Liver (tissue), 9 donors: Measurements from ENCODE around the gene ZNF837. TPM values are rescaled to one million over a fixed set of nuclear protein-coding genes. Genes with fewer than 3 reads are reported as not detected.

Experiments
- DNase-seq: peaks from one replicate; pipeline ENCODE4 v3.0.0-alpha.2; 2017; ENCODE audit warnings: low spot score
- H3K27ac ChIP-seq, 2 donors: one replicate each; pipeline ENCODE4 v1.7.0; 2013; ENCODE audit warnings: inconsistent platforms in 2 of 2, low read length in 2 of 2, control low read depth in 1 of 2, low read depth in 1 of 2, mild to moderate bottlenecking in 1 of 2
- H3K27me3 ChIP-seq, 4 donors: one replicate each; pipeline versions ENCODE4 v1.6.1 to v1.7.0; 2013; ENCODE audit warnings: low read length in 3 of 4, inconsistent platforms in 1 of 4, mild to moderate bottlenecking in 1 of 4, moderate library complexity in 1 of 4; ENCODE audit not compliant: control insufficient read depth in 4 of 4, insufficient read depth in 4 of 4
- H3K36me3 ChIP-seq, 4 donors: one replicate each; pipeline versions ENCODE4 v1.6.1 to v1.7.0; 2013; ENCODE audit warnings: low read length in 3 of 4, mild to moderate bottlenecking in 3 of 4, low read depth in 1 of 4, moderate library complexity in 1 of 4; ENCODE audit not compliant: control insufficient read depth in 4 of 4, insufficient read depth in 3 of 4
- H3K4me1 ChIP-seq, 4 donors: one replicate each; pipeline versions ENCODE4 v1.6.1 to v1.7.0; 2013; ENCODE audit warnings: low read length in 3 of 4, mild to moderate bottlenecking in 3 of 4, moderate library complexity in 1 of 4; ENCODE audit not compliant: control insufficient read depth in 4 of 4, insufficient read depth in 4 of 4
- H3K4me3 ChIP-seq, 3 donors: one replicate each; pipeline versions ENCODE4 v1.6.1 to v1.7.0; 2013; ENCODE audit warnings: low read length in 3 of 3, control low read depth in 1 of 3, low read depth in 1 of 3, mild to moderate bottlenecking in 1 of 3
- H3K9ac ChIP-seq, 2 donors: one replicate each; pipeline ENCODE4 v1.7.0; 2013; ENCODE audit warnings: low read length in 2 of 2, mild to moderate bottlenecking in 2 of 2, moderate library complexity in 2 of 2, control low read depth in 1 of 2, low read depth in 1 of 2
- H3K9me3 ChIP-seq, 4 donors: one replicate each; pipeline versions ENCODE4 v1.6.1 to v1.7.0; 2013; ENCODE audit warnings: low read length in 3 of 4; ENCODE audit not compliant: control insufficient read depth in 4 of 4
- EGR1 ChIP-seq, 2 donors: IDR thresholded peaks; 2 replicates each; pipeline ENCODE4 v1.6.1; 2016 to 2018; ENCODE audit warnings: antibody characterized with exemption in 2 of 2, low read depth in 2 of 2
- FOXA1 ChIP-seq: IDR thresholded peaks from 2 replicates; pipeline ENCODE4 v1.6.1; 2016; ENCODE audit warnings: antibody characterized with exemption
- FOXA2 ChIP-seq: IDR thresholded peaks from 2 replicates; pipeline ENCODE4 v1.6.1; 2016; ENCODE audit warnings: antibody characterized with exemption
- GABPA ChIP-seq, 2 donors: IDR thresholded peaks in 1 of 2; conservative IDR thresholded peaks in 1 of 2; 2 replicates each; pipeline ENCODE4 v1.6.1; 2016; ENCODE audit warnings: antibody characterized with exemption in 2 of 2, mild to moderate bottlenecking in 1 of 2, moderate library complexity in 1 of 2
- HNF4A ChIP-seq, 2 donors: conservative IDR thresholded peaks; 2 replicates each; pipeline ENCODE4 v1.6.1; 2016; ENCODE audit warnings: antibody characterized with exemption in 2 of 2, mild to moderate bottlenecking in 2 of 2
- HNF4G ChIP-seq: IDR thresholded peaks from 2 replicates; pipeline ENCODE4 v1.6.1; 2016; ENCODE audit warnings: antibody characterized with exemption
- NR2F2 ChIP-seq: IDR thresholded peaks from 2 replicates; pipeline ENCODE4 v1.6.1; 2016; ENCODE audit warnings: antibody characterized with exemption
- REST ChIP-seq: IDR thresholded peaks from 2 replicates; pipeline ENCODE4 v1.6.1; 2016; ENCODE audit warnings: antibody characterized with exemption, mild to moderate bottlenecking
- RXRA ChIP-seq, 2 donors: IDR thresholded peaks; 2 replicates each; pipeline ENCODE4 v1.6.1; 2017 to 2018; ENCODE audit warnings: antibody characterized with exemption in 2 of 2, mild to moderate bottlenecking in 1 of 2
- SP1 ChIP-seq: IDR thresholded peaks from 2 replicates; pipeline ENCODE4 v1.6.1; 2018; ENCODE audit warnings: antibody characterized with exemption, mild to moderate bottlenecking
- TAF1 ChIP-seq: conservative IDR thresholded peaks from 2 replicates; pipeline ENCODE4 v1.6.1; 2016; ENCODE audit warnings: antibody characterized with exemption, mild to moderate bottlenecking
- YY1 ChIP-seq: IDR thresholded peaks from 2 replicates; pipeline ENCODE4 v1.6.1; 2016; ENCODE audit warnings: antibody characterized with exemption, mild to moderate bottlenecking
- WGBS: extraction: QIAGEN DNeasy Blood & Tissue Kit; methylation state at CpG from one replicate; pipeline ENCODE4 v1.1.7; 2013; 5-methylcytosine and 5-hydroxymethylcytosine counted together
- polyA plus RNA-seq, 2 donors: library from polyadenylated mRNA; stranded (reverse) in 1 of 2; unstranded in 1 of 2; fragments of 200-250 nt in 1 of 2; fragments of >200 nt in 1 of 2; fragmentation: Nextera tagmentation in 1 of 2; extraction: Ambion mirVana in 1 of 2; gene quantifications; one replicate each; pipeline versions ENCODE4 v1.2.1 to v1.2.3, GENCODE V29; 2013 to 2015
- total RNA-seq, 2 donors: library from RNA; depleted of rRNA; stranded (reverse); fragments of >200 nt; gene quantifications; one replicate each; pipeline ENCODE4 v1.2.3, GENCODE V29; 2014
- TF ChIP-seq, protein P1 (sequence below): IDR thresholded peaks from 2 replicates; pipeline ENCODE4 v1.6.1; 2016; ENCODE audit warnings: antibody characterized with exemption
- TF ChIP-seq, protein P2 (sequence below): IDR thresholded peaks from 2 replicates; pipeline ENCODE4 v1.6.1; 2016; ENCODE audit warnings: antibody characterized with exemption
- donor health status: healthy.
- donor health status: healthy.
- donor health status: healthy.
- donor health status: healthy.
- donor health status: healthy.

Gene ZNF837
- total and polyA plus RNA-seq, 4 donors, result 0.54 to 3.6 (median 2.3) TPM

GRCh38 chr19:58393725-58394033, 12.8 kb upstream of the ZNF837 start:
- H3K27me3 ChIP-seq, result peaks cover 0 to 5% (median 0%) of the 10 kb centered on the region in 4 donors
- no peak overlapping the region for H3K9ac ChIP-seq
- WGBS, result 92% methylated on average over 4 of the region's 4 CpGs
- TF ChIP-seq YY1 (no peak), HNF4A (conservative IDR thresholded peaks at IDR 0.05) (no peak), FOXA1 (no peak)
- TF ChIP-seq, protein P1, sequence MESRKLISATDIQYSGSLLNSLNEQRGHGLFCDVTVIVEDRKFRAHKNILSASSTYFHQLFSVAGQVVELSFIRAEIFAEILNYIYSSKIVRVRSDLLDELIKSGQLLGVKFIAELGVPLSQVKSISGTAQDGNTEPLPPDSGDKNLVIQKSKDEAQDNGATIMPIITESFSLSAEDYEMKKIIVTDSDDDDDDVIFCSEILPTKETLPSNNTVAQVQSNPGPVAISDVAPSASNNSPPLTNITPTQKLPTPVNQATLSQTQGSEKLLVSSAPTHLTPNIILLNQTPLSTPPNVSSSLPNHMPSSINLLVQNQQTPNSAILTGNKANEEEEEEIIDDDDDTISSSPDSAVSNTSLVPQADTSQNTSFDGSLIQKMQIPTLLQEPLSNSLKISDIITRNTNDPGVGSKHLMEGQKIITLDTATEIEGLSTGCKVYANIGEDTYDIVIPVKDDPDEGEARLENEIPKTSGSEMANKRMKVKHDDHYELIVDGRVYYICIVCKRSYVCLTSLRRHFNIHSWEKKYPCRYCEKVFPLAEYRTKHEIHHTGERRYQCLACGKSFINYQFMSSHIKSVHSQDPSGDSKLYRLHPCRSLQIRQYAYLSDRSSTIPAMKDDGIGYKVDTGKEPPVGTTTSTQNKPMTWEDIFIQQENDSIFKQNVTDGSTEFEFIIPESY, result no peak
- no peaks in the 10 kb centered on the region for H3K9me3 ChIP-seq
- no peak for DNase-seq
- no peak overlapping the region for H3K4me3 ChIP-seq
- no peak overlapping the region for H3K27ac ChIP-seq
- H3K36me3 ChIP-seq, result peaks cover 24 to 48% (median 30%) of the 10 kb centered on the region in 4 donors
- peaks cover 0 to 6% (median 4%) of the 10 kb centered on the region in 4 donors for H3K4me1 ChIP-seq

DNA sequence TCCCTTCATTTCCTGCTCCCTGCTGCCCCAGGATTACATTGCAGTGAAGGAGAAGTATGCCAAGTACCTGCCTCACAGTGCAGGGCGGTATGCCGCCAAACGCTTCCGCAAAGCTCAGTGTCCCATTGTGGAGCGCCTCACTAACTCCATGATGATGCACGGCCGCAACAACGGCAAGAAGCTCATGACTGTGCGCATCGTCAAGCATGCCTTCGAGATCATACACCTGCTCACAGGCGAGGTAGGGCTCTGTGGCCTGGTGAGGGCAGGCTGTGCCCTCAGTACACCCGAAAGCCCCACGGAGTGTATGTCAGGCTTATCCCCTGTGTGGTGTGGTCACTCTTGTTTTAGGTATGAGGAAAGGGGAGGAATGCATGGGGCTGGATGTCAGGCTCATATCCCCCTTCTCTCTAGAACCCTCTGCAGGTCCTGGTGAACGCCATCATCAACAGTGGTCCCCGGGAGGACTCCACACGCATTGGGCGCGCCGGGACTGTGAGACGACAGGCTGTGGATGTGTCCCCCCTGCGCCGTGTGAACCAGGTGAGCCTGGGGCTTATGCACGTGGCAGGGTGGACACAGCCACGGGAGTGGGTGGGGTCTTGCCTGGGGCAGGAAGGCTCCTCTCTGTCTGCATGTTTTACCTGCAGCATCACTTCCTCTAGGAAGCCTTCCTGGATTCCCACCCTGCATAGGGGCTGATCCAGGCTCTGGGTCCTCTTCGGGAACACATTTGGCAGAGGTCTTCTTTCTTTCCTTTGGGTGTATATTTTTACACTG, 12.3 kb upstream of the ZNF837 start:
- 95% methylated on average over 26 of the region's 26 CpGs for WGBS
- no peaks in the 10 kb centered on the region for H3K9me3 ChIP-seq
- DNase-seq, result no peak
- peaks cover 2 to 6% (median 6%) of the 10 kb centered on the region in 4 donors for H3K4me1 ChIP-seq
- no peak overlapping the region for H3K27ac ChIP-seq
- H3K9ac ChIP-seq, result no peak overlapping the region
- H3K4me3 ChIP-seq, result no peak overlapping the region
- peaks cover 0 to 5% (median 0%) of the 10 kb centered on the region in 4 donors for H3K27me3 ChIP-seq
- peaks cover 24 to 52% (median 31%) of the 10 kb centered on the region in 4 donors for H3K36me3 ChIP-seq
- TF ChIP-seq TAF1, result no peak
- TF ChIP-seq NR2F2, result no peak
- no peak for TF ChIP-seq GABPA (IDR thresholded peaks at IDR 0.05 in 1 of 2, conservative IDR thresholded peaks at IDR 0.05 in 1 of 2)
- no peak for TF ChIP-seq FOXA2
- no peak for TF ChIP-seq HNF4G
- TF ChIP-seq REST, result no peak
- no peak for TF ChIP-seq FOXA1
- TF ChIP-seq EGR1 (IDR thresholded peaks at IDR 0.05; ENCODE audit: low read depth in 2 of 2), result no peak
- TF ChIP-seq RXRA (IDR thresholded peaks at IDR 0.05), result no peak
- TF ChIP-seq SP1, result no peak
- TF ChIP-seq, protein P1, result no peak
- TF ChIP-seq, protein P2, sequence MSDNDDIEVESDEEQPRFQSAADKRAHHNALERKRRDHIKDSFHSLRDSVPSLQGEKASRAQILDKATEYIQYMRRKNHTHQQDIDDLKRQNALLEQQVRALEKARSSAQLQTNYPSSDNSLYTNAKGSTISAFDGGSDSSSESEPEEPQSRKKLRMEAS, result no peak
